Heart left ventricle (tissue), 13 donors: Measurements from ENCODE around the gene OPCML.
A peak's percentile ranks its signal among the peaks of the same experiment; 100 is the strongest.

ENCODE experiments used
- CTCF ChIP-seq, 12 donors: fragments of 200-600 bp; sonication (generic) in 4 of 12; IDR thresholded peaks; one replicate each; pipeline versions ENCODE4 v1.5.0 to v1.8.0; 2018 to 2022; ENCODE audit warnings: antibody characterized with exemption in 12 of 12, mild to moderate bottlenecking in 5 of 12
- POLR2A ChIP-seq, 2 donors: fragments of 450-650 bp; IDR thresholded peaks; one replicate each; pipeline ENCODE4 v1.6.1; 2017; ENCODE audit warnings: antibody characterized with exemption in 2 of 2, mild to moderate bottlenecking in 2 of 2, moderate library complexity in 2 of 2
- donor health status: ischemic (EF 13 %, LVEDD 7.1; RV severe dilation, severe dysfunction).
- donor health status: DM: no; HTN: yes; CAD: no.
- donor health status: DM: no; HTN: no; CAD: no.
- donor health status: ischemic (EF 25% LVEDD 6.9; RV normal size, moderate dysfunction).
- donor health status: ischemic (EF 25% LVEDD 5.7; RV mildly dilated, moderate dysfunction).
- donor health status: ischemic (EF 35%, LVEDD 5.7; RV mildly dilated, moderate dysfunction).
- donor health status: nonischemic (EF 11% LVEDD 7.7; RV severe dilation, severe dysfunction).
- donor health status: DM: yes; HTN: yes; CAD: no.
- donor health status: PGD.
- donor health status: ischemic (EF 29% LVEDD 5.4; RV normal size, mild dysfunction).
- donor health status: nonischemic (EF 23%, LVEDD 6.1; RV moderate dilation, normal function).

- TF ChIP-seq POLR2A (IDR thresholded peaks at IDR 0.05), result no peak
- peak in 10 of 12 donors; percentile 18 to 56 (median 37) for TF ChIP-seq CTCF (IDR thresholded peaks at IDR 0.05)
Observed at GRCh38 chr11:133156986-133157745, 375.1 kb downstream of the OPCML start.
